Measurements from ENCODE around the gene MPZL3. TPM values are rescaled to one million over a fixed set of nuclear protein-coding genes. Genes with fewer than 3 reads are reported as not detected.

MPZL3 gene
- total and polyA plus RNA-seq, 12 donors = 0.28 to 3.2 (median 0.85) TPM

- intact Hi-C loops (cut with DNase I) = no loop called here
- no peaks in the 10 kb centered on the region for H3K36me3 ChIP-seq (replicated peaks in 1 of 2)
- no peaks in the 10 kb centered on the region for H3K4me1 ChIP-seq (replicated peaks in 1 of 2)
- peak in 5 of 7 donors; percentile 20 to 37 (median 29) for DNase-seq
- H3K4me3 ChIP-seq = no peak overlapping the region
- 46 to 59% (median 52%) methylated on average over 6 of the region's 6 CpGs for WGBS, 4 donors
- TF ChIP-seq CTCF (IDR thresholded peaks at IDR 0.05) (no peak), POLR2A (IDR thresholded peaks at IDR 0.05) (no peak)
- no peaks in the 10 kb centered on the region for H3K9me3 ChIP-seq (replicated peaks in 1 of 3)
- H3K27ac ChIP-seq = peak overlapping the region in 2 of 5 donors; percentile 16 to 45
- H3K27me3 ChIP-seq = peaks cover 13% of the 10 kb centered on the region
Observed at GRCh38 chr11:118214210-118214914, 37.8 kb downstream of the MPZL3 start.

- TF ChIP-seq POLR2A (IDR thresholded peaks at IDR 0.05) = no peak
- TF ChIP-seq CTCF (IDR thresholded peaks at IDR 0.05) = no peak
- Histone ChIP-seq H3K27me3 (peaks cover 13% of the 10 kb centered on the region), H3K36me3 (replicated peaks in 1 of 2) (no peaks in the 10 kb centered on the region), H3K4me3 (no peak overlapping the region), H3K27ac (no peak overlapping the region), H3K4me1 (replicated peaks in 1 of 2) (no peaks in the 10 kb centered on the region), H3K9me3 (replicated peaks in 1 of 3) (no peaks in the 10 kb centered on the region)
- no peak for DNase-seq
- intact Hi-C loops (cut with DNase I) = no loop called here
- WGBS, 4 donors = 77 to 94% (median 86%) methylated on average over 2 of the region's 2 CpGs
Observed at GRCh38 chr11:118213781-118214180, 38.4 kb downstream of the MPZL3 start.

GRCh38 chr11:118213201-118213600 is 39.0 kb downstream of the MPZL3 start:
- Histone ChIP-seq H3K9me3 (replicated peaks in 1 of 3) (no peaks in the 10 kb centered on the region), H3K36me3 (replicated peaks in 1 of 2) (no peaks in the 10 kb centered on the region), H3K27ac (no peak overlapping the region), H3K4me1 (replicated peaks in 1 of 2) (no peaks in the 10 kb centered on the region), H3K27me3 (peaks cover 13% of the 10 kb centered on the region), H3K4me3 (no peak overlapping the region)
- no peak for DNase-seq
- WGBS, 4 donors = 67 to 82% (median 76%) methylated on average over 4 of the region's 4 CpGs
- intact Hi-C loops (cut with DNase I) = no loop called here
- no peak for TF ChIP-seq CTCF (IDR thresholded peaks at IDR 0.05)
- TF ChIP-seq POLR2A (IDR thresholded peaks at IDR 0.05) = no peak

- Histone ChIP-seq H3K4me3 (no peak overlapping the region), H3K9me3 (replicated peaks in 1 of 3) (no peaks in the 10 kb centered on the region), H3K4me1 (replicated peaks in 1 of 2) (no peaks in the 10 kb centered on the region), H3K27me3 (peaks cover 13% of the 10 kb centered on the region), H3K36me3 (replicated peaks in 1 of 2) (no peaks in the 10 kb centered on the region), H3K27ac (no peak overlapping the region)
- intact Hi-C loops (cut with DNase I) = no loop called here
- no peak for DNase-seq
- TF ChIP-seq POLR2A (IDR thresholded peaks at IDR 0.05) = no peak
- no peak for TF ChIP-seq CTCF (IDR thresholded peaks at IDR 0.05)
- 37 to 64% (median 46%) methylated on average over 2 of the region's 2 CpGs for WGBS, 4 donors
Observed at GRCh38 chr11:118212781-118213191, 39.4 kb downstream of the MPZL3 start.

Measured in adrenal gland (tissue), 12 donors.